ENCODE results near the gene PJVK. TPM values are rescaled to one million over a fixed set of nuclear protein-coding genes. Genes with fewer than 3 reads are reported as not detected.
"Not testable (repeated sequence)": the region's sequence is repeated elsewhere in the genome, so short reads cannot be mapped to it uniquely, and the experiment has no call there.

Gene PJVK
- 0.87 and 3.3 TPM in 2 replicates for total RNA-seq

- DNase-seq (ENCODE audit: low read depth), result peak; percentile 85
These were observed at the start of gene PJVK, which contains the start of gene PRKRA for GRCh38 chr2:178450774-178451525. PJVK (plus strand) TSS chr2:178451378; CDS start chr2:178453410, 2,032 bp downstream. PRKRA (minus strand) TSS chr2:178451175; CDS start chr2:178451030, 145 bp downstream.

GRCh38 chr2:178401994-178402437, 49.2 kb upstream of the PJVK start:
- DNase-seq (ENCODE audit: low read depth), result no peak

GRCh38 chr2:178403671-178404306, 47.4 kb upstream of the PJVK start:
- no peak for DNase-seq (ENCODE audit: low read depth)

- DNase-seq (ENCODE audit: low read depth), result peak; percentile 61
These were observed 46.8 kb upstream of the PJVK start for GRCh38 chr2:178404368-178404767.

- no peak for DNase-seq (ENCODE audit: low read depth)
These were observed 41.9 kb upstream of the PJVK start for GRCh38 chr2:178409261-178409660.

- no peak for DNase-seq (ENCODE audit: low read depth)
These were observed 39.1 kb upstream of the PJVK start for GRCh38 chr2:178412047-178412446.

- DNase-seq (ENCODE audit: low read depth), result not testable (repeated sequence)
These were observed 38.7 kb upstream of the PJVK start for GRCh38 chr2:178412453-178412852.

GRCh38 chr2:178413472-178414265, 37.5 kb upstream of the PJVK start:
- DNase-seq (ENCODE audit: low read depth), result peak; percentile 44

- peak; percentile 92 for DNase-seq (ENCODE audit: low read depth)
These were observed 36.6 kb upstream of the PJVK start for GRCh38 chr2:178414266-178415247.

GRCh38 chr2:178415979-178416378, 35.2 kb upstream of the PJVK start:
- DNase-seq (ENCODE audit: low read depth), result no peak

GRCh38 chr2:178417916-178418315, 33.3 kb upstream of the PJVK start:
- DNase-seq (ENCODE audit: low read depth), result no peak

- peak; percentile 11 for DNase-seq (ENCODE audit: low read depth)
These were observed 32.8 kb upstream of the PJVK start for GRCh38 chr2:178418426-178418825.

- DNase-seq (ENCODE audit: low read depth), result peak; percentile 26
These were observed 32.1 kb upstream of the PJVK start for GRCh38 chr2:178419123-178419522.

GRCh38 chr2:178420463-178420999, 30.6 kb upstream of the PJVK start:
- no peak for DNase-seq (ENCODE audit: low read depth)

GRCh38 chr2:178422097-178422496, 29.1 kb upstream of the PJVK start:
- no peak for DNase-seq (ENCODE audit: low read depth)

GRCh38 chr2:178423746-178424145, 27.4 kb upstream of the PJVK start:
- DNase-seq (ENCODE audit: low read depth), result not testable (repeated sequence)

GRCh38 chr2:178425255-178425827, 25.8 kb upstream of the PJVK start:
- no peak for DNase-seq (ENCODE audit: low read depth)

GRCh38 chr2:178426388-178426787, 24.8 kb upstream of the PJVK start:
- DNase-seq (ENCODE audit: low read depth), result no peak

- no peak for DNase-seq (ENCODE audit: low read depth)
These were observed 23.7 kb upstream of the PJVK start for GRCh38 chr2:178427458-178427857.

- no peak for DNase-seq (ENCODE audit: low read depth)
These were observed 22.8 kb upstream of the PJVK start for GRCh38 chr2:178428396-178428806.

All from renal cortical epithelial cell (primary cell).